NCI-H345 treated with DMSO at 0.1 percent for 48 hours (cell line): ENCODE measurements around the gene SALL2.

Experiments
- DNase-seq: peaks from one replicate; lab custom pipeline; 2025; ENCODE audit not compliant: unreplicated experiment; lab: John Stamatoyannopoulos, UW

SALL2 gene

GRCh38 chr14:21528381-21529348 is 2.5 kb upstream of the SALL2 start:
- DNase-seq: no peak

GRCh38 chr14:21527318-21527679 is 1.2 kb upstream of the SALL2 start:
- no peak for DNase-seq

GRCh38 chr14:21526672-21527317 is 649 bp upstream of the SALL2 start:
- DNase-seq: peak; percentile 30

GRCh38 chr14:21525571-21525961 is 580 bp downstream of the SALL2 start:
- DNase-seq: no peak

GRCh38 chr14:21524575-21525490 is 1.3 kb downstream of the SALL2 start:
- DNase-seq: no peak

GRCh38 chr14:21523203-21523602 is 2.9 kb downstream of the SALL2 start:
- no peak for DNase-seq

GRCh38 chr14:21521501-21521900 is 4.6 kb downstream of the SALL2 start:
- DNase-seq: no peak

GRCh38 chr14:21520767-21521166 is 5.4 kb downstream of the SALL2 start:
- DNase-seq: no peak

- DNase-seq: no peak
Observed at GRCh38 chr14:21518725-21519124, 7.4 kb downstream of the SALL2 start.

GRCh38 chr14:21514341-21514740 is 11.8 kb downstream of the SALL2 start:
- no peak for DNase-seq

- DNase-seq: peak; percentile 98
Observed at GRCh38 chr14:21510735-21511657, 15.2 kb downstream of the SALL2 start, which contains the start of gene METTL3. METTL3 (minus strand) TSS chr14:21511340; CDS start chr14:21511223, 117 bp downstream.

GRCh38 chr14:21509432-21510143 is 16.6 kb downstream of the SALL2 start:
- DNase-seq: no peak

- DNase-seq: no peak
Observed at GRCh38 chr14:21506557-21506956, 19.6 kb downstream of the SALL2 start.

- no peak for DNase-seq
Observed at GRCh38 chr14:21505012-21505553, 21.1 kb downstream of the SALL2 start.

GRCh38 chr14:21503376-21503775 is 22.8 kb downstream of the SALL2 start:
- DNase-seq: no peak

- no peak for DNase-seq
Observed at GRCh38 chr14:21501568-21501967, 24.6 kb downstream of the SALL2 start.

GRCh38 chr14:21498540-21499526 is 27.3 kb downstream of the SALL2 start:
- peak; percentile 52 for DNase-seq

GRCh38 chr14:21496453-21496852 is 29.7 kb downstream of the SALL2 start:
- DNase-seq: no peak
